ENCODE measurements around the gene BTN3A1.
A peak's percentile ranks its signal among the peaks of the same experiment; 100 is the strongest.

The BTN3A1 gene

DNA sequence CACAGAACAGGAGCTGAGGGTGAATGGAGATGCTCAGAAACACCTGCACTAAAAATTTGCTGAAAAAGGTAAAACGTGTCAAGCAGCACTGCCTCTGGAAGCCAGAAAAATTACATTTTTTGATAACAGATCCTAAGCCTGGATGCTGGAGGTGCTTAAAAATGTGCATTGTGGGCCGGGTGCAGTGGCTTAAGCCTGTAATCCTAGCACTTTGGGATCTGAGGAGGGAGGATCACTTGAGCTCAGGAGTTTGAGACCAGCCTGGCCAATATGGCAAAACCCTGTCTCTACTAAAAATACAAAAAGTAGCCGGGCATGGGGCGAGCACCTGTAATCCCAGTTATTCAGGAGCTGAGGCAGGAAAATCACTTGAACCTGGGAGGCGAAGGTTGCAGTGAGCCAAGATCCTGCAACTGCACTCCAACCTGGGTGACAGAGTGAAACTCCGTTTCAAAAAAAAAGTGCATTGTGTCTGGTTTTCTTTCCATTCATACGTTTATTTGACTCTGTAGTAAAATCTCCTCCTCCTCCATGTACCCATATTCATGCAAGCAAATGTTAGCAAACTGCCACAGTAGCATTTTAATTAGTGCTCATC, 587 bp upstream of the BTN3A1 start:
- TF ChIP-seq, protein P1, sequence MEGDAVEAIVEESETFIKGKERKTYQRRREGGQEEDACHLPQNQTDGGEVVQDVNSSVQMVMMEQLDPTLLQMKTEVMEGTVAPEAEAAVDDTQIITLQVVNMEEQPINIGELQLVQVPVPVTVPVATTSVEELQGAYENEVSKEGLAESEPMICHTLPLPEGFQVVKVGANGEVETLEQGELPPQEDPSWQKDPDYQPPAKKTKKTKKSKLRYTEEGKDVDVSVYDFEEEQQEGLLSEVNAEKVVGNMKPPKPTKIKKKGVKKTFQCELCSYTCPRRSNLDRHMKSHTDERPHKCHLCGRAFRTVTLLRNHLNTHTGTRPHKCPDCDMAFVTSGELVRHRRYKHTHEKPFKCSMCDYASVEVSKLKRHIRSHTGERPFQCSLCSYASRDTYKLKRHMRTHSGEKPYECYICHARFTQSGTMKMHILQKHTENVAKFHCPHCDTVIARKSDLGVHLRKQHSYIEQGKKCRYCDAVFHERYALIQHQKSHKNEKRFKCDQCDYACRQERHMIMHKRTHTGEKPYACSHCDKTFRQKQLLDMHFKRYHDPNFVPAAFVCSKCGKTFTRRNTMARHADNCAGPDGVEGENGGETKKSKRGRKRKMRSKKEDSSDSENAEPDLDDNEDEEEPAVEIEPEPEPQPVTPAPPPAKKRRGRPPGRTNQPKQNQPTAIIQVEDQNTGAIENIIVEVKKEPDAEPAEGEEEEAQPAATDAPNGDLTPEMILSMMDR (conservative IDR thresholded peaks at IDR 0.05; ENCODE audit: low read depth, low read length), result no peak
- peak overlapping the region; percentile 71 for H3K4me3 ChIP-seq (ENCODE audit: low read depth, low read length)
- DNase-seq (ENCODE audit: low read depth), result no peak

DNA sequence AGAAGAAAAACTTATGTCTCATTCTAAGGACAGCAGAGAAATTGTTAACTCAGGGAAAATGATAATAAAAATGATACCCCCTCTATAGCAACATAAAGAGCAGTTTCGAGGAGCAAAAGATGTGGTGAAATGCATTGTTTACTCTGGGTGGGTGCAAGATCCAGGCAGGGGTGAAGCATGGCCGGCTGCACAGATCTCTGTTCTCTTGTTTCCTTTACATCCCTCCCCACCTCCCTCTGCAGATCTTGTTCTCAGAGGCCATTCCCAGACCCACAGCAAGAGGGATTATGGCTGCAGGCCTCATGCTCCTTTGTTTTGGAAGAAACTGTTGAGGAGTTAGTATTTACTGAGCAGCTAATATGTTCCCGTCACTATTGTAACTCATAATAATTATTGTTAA, 1.8 kb downstream of the BTN3A1 start:
- TF ChIP-seq, protein P1 (conservative IDR thresholded peaks at IDR 0.05; ENCODE audit: low read depth, low read length), result peak; percentile 11
- no peak for DNase-seq (ENCODE audit: low read depth)
- H3K4me3 ChIP-seq (ENCODE audit: low read depth, low read length), result no peak overlapping the region

DNA sequence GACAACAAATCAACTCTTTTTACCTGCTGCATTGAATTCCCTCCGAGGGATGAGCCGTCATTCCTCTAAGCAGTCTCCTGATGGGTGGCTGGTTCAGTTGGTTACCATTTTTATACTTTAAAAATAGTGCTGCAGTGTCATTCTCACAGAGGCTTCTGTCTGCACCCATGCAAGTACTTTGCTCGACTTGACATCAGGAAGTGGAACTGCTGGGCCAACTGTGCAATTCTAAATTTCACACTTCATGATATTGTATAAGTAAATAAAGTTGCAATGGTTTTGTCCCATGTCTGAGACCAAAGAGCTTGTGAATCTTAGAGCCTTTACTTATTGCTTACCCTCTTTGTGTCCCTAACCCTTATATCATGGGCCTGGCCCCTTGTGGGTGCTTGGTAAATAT, 2.5 kb downstream of the BTN3A1 start:
- TF ChIP-seq, protein P1 (conservative IDR thresholded peaks at IDR 0.05; ENCODE audit: low read depth, low read length), result no peak
- H3K4me3 ChIP-seq (ENCODE audit: low read depth, low read length), result no peak overlapping the region
- DNase-seq (ENCODE audit: low read depth), result no peak

DNA sequence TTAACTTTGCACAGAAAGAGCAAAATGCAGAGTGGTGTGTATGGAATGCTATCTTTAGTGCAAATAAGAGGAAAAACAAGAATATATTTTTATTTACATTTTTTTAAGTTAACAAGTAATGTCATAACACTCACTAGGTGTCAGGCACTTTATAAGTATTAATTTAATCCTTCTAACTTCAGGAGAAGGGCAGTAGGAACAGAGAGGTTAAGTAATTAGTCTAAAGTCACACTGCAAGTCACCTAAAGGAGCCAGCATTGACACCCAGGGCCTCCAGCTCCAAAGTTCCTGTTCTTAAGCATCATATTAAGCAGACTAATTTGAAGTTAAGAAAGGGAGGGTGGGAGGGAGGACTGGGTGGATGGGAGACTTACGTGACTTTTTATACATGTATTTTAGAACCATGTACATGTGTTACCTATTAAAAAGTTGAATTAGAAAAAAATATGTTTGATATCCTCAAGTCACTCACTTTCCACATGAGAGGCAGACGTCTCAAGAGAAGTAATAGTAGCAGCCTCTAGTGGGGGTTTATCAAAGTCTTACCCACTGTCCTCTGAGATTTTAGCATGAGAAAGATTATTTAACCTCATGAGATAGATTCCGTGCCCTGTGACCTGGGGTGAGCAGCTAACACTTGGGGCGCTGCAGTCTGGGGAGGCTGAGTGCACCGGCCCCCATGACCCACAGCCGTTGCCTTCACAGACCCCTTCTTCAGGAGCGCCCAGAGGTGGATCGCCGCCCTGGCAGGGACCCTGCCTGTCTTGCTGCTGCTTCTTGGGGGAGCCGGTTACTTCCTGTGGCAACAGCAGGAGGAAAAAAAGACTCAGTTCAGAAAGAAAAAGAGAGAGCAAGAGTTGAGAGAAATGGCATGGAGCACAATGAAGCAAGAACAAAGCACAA, 7.0 kb downstream of the BTN3A1 start:
- TF ChIP-seq, protein P1 (conservative IDR thresholded peaks at IDR 0.05; ENCODE audit: low read depth, low read length), result no peak
- H3K4me3 ChIP-seq (ENCODE audit: low read depth, low read length), result no peak overlapping the region
- no peak for DNase-seq (ENCODE audit: low read depth)

DNA sequence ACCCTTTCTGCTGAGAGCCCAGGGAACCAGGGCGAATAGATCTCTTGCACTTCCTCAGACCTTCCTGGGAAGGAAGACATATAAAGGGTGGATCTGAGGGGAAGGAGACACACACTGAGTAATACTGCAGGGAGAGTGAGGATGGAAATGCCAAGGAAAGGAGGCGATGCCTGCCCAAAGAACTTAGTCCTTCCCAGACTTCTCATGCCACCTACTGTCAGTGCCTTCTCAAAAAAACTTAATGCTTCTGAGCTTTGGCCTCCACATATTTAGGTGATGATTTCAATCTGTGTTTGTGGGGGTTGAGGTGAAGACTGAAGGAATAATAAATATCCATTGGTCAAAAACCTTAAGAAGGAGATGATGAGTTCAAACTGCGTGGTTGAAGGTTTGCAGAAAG, 9.7 kb downstream of the BTN3A1 start:
- DNase-seq (ENCODE audit: low read depth), result peak; percentile 35
- TF ChIP-seq, protein P1 (conservative IDR thresholded peaks at IDR 0.05; ENCODE audit: low read depth, low read length), result no peak
- H3K4me3 ChIP-seq (ENCODE audit: low read depth, low read length), result no peak overlapping the region

DNA sequence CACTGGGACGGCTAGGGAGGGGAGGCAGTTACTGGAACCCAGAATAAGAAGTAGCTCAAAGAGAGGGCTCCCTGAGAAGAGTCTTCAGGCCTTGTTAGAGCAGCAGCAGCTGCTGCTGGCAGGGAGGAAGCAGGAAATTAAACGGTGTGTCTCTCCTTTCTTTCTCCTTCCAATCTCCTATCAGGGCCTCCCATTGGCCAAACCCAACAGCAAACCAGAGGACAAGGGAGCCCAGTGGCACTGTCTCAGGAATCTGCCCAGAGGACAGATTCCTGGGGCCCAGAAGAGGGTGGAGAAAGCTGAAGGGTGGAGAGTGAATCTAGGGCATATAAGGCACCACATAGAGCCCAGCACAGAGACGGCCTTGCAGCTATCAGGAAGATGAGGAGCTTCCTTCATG, 10.2 kb downstream of the BTN3A1 start:
- no peak overlapping the region for H3K4me3 ChIP-seq (ENCODE audit: low read depth, low read length)
- DNase-seq (ENCODE audit: low read depth), result peak; percentile 29
- TF ChIP-seq, protein P1 (conservative IDR thresholded peaks at IDR 0.05; ENCODE audit: low read depth, low read length), result no peak

All from choroid plexus epithelial cell (primary cell).